Measurements from ENCODE around the gene CYTH1. TPM values are rescaled to one million over a fixed set of nuclear protein-coding genes. Genes with fewer than 3 reads are reported as not detected.

Gene CYTH1
- total RNA-seq, 6 donors from 2014 or later, result 113 to 295 (median 121) TPM

DNA sequence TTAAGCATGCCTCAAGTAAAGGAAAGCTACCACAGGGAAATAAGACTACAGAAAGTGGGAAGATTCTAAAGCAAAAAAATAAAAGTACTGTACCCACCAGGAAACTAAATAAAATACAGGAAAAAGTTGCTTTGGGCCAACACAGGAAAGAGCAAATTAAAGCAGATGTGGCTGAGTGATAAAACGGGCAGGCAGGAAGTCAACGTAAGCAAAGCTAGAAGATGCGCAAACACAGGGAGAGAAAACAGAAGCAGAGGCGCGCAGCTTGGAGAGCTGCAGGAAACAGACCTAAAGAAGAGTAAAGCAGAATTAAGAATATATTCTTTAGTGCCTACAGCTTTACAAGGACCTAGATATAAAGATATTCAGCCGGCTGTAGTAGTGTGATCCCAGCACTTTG is 36.9 kb upstream of the CYTH1 start:
- ATAC-seq (ENCODE audit: low FRiP score in 2 of 2) (no peak), DNase-seq (peak in 1 of 2 donors; percentile 32)
- H3K9me3 ChIP-seq, result no peaks in the 10 kb centered on the region
- H3K27ac ChIP-seq, result peak overlapping the region in 3 of 4 donors; percentile 61 to 72 (median 69)
- H3K4me3 ChIP-seq, result no peak overlapping the region
- no peaks in the 10 kb centered on the region for H3K27me3 ChIP-seq
- peaks cover 41 to 99% (median 87%) of the 10 kb centered on the region in 4 donors for H3K36me3 ChIP-seq
- H3K4me1 ChIP-seq, result peaks cover 5 to 20% (median 15%) of the 10 kb centered on the region in 4 donors
- TF ChIP-seq EP300 (IDR thresholded peaks at IDR 0.05) (peak in 2 of 4 donors; percentile 32 to 34), POLR2A (IDR thresholded peaks at IDR 0.05) (no peak), POLR2AphosphoS5 (IDR thresholded peaks at IDR 0.05) (peak; percentile 42 to 49)
- TF ChIP-seq, protein P1, sequence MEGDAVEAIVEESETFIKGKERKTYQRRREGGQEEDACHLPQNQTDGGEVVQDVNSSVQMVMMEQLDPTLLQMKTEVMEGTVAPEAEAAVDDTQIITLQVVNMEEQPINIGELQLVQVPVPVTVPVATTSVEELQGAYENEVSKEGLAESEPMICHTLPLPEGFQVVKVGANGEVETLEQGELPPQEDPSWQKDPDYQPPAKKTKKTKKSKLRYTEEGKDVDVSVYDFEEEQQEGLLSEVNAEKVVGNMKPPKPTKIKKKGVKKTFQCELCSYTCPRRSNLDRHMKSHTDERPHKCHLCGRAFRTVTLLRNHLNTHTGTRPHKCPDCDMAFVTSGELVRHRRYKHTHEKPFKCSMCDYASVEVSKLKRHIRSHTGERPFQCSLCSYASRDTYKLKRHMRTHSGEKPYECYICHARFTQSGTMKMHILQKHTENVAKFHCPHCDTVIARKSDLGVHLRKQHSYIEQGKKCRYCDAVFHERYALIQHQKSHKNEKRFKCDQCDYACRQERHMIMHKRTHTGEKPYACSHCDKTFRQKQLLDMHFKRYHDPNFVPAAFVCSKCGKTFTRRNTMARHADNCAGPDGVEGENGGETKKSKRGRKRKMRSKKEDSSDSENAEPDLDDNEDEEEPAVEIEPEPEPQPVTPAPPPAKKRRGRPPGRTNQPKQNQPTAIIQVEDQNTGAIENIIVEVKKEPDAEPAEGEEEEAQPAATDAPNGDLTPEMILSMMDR (IDR thresholded peaks at IDR 0.05), result no peak
- WGBS, 2 donors, result 31 to 37% methylated on average over 6 of the region's 6 CpGs

DNA sequence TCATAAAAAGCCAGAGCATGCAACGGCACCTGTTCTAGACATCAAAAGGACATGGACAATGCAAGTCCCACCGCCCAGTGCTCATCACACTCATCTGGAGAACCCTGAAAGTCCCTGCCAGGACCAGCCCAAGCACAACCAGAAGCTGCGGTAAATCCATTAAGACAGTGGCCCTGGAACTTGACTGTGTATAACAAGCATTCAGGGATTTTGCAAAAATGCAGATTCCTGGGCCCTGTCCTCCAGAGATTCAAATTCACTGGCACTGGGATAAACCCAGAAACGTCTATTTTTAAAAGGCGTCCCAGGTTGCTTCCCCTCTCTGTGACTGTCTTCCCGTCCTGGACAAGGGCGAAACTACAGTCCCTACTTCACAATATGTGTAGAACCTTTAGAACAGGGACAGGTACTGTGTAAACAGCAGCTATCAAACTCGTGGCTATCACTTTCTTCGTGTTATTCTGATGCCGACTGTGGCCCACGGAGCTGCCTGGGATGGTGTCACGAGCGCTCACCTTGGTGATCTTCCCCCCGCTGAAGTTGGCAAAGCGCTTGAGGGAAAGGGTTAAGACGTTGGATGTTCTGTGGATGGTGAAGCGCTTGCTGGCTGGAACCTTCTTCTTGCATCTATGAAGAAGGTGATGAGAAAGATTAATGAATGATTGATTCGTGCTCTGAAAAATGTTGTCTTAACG is 36.2 kb upstream of the CYTH1 start:
- DNase-seq, result no peak
- no peaks in the 10 kb centered on the region for H3K27me3 ChIP-seq
- H3K9me3 ChIP-seq, result no peaks in the 10 kb centered on the region
- ATAC-seq (ENCODE audit: low FRiP score in 2 of 2), result no peak
- peaks cover 5 to 20% (median 15%) of the 10 kb centered on the region in 4 donors for H3K4me1 ChIP-seq
- no peak overlapping the region for H3K4me3 ChIP-seq
- WGBS, 2 donors, result 79 to 85% methylated on average over 19 of the region's 19 CpGs
- peaks cover 41 to 99% (median 88%) of the 10 kb centered on the region in 4 donors for H3K36me3 ChIP-seq
- peak overlapping the region in 3 of 4 donors; percentile 15 to 49 (median 49) for H3K27ac ChIP-seq
- TF ChIP-seq EP300 (IDR thresholded peaks at IDR 0.05) (no peak), POLR2AphosphoS5 (IDR thresholded peaks at IDR 0.05) (no peak), POLR2A (IDR thresholded peaks at IDR 0.05) (no peak)
- TF ChIP-seq, protein P1 (IDR thresholded peaks at IDR 0.05), result no peak

DNA sequence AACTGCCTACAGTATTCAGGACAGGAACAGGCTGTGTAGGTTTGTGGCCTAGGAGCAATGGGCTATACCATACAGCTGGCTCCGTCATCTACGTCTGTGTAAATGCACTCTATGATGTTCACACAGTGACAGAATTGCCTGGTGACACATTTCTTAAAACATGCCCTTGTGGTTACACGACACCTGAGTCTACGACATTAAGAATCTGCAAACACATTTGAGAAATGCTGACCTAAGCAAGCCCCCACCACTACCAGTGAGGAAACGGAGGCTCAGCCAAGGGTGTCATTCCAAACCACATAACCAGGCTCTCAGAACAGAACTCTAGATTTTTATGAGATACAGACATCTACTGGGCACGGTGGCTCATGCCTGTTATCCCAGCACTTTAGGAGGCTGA is 35.0 kb upstream of the CYTH1 start:
- WGBS, 2 donors, result 64 to 73% methylated on average over 6 of the region's 6 CpGs
- Histone ChIP-seq H3K4me1 (peaks cover 5 to 20% (median 15%) of the 10 kb centered on the region in 4 donors), H3K4me3 (no peak overlapping the region), H3K27ac (no peak overlapping the region), H3K9me3 (no peaks in the 10 kb centered on the region), H3K36me3 (peaks cover 41 to 99% (median 87%) of the 10 kb centered on the region in 4 donors), H3K27me3 (no peaks in the 10 kb centered on the region)
- ATAC-seq (ENCODE audit: low FRiP score in 2 of 2), result no peak
- no peak for DNase-seq
- TF ChIP-seq POLR2AphosphoS5 (IDR thresholded peaks at IDR 0.05), result peak in 1 of 2 donors; percentile 13
- TF ChIP-seq, protein P1 (IDR thresholded peaks at IDR 0.05), result no peak

DNA sequence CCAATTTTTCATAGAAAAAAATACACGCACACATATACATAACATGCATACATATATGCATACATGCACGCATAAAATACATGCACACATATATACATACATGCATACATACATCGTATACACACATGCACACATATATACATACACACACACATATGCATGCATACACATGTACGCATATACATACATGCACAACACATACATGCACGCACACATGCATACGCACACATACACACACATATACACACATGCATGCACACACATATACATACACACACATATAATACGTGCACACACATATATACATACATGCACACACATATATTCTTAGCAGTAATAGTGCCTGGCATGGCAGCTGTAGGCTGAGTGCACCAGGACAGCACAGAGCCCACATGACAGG is 33.6 kb upstream of the CYTH1 start:
- ATAC-seq (ENCODE audit: low FRiP score in 2 of 2), result no peak
- H3K4me1 ChIP-seq, result peaks cover 5 to 20% (median 15%) of the 10 kb centered on the region in 4 donors
- peaks cover 51 to 100% (median 88%) of the 10 kb centered on the region in 4 donors for H3K36me3 ChIP-seq
- no peak for TF ChIP-seq POLR2AphosphoS5 (IDR thresholded peaks at IDR 0.05)
- TF ChIP-seq, protein P1 (IDR thresholded peaks at IDR 0.05), result no peak
- TF ChIP-seq POLR2A (IDR thresholded peaks at IDR 0.05), result no peak
- TF ChIP-seq EP300 (IDR thresholded peaks at IDR 0.05), result no peak
- H3K4me3 ChIP-seq, result no peak overlapping the region
- no peak for DNase-seq
- no peaks in the 10 kb centered on the region for H3K27me3 ChIP-seq
- no peaks in the 10 kb centered on the region for H3K9me3 ChIP-seq
- no peak overlapping the region for H3K27ac ChIP-seq
- 82% methylated on average over 7 of the region's 7 CpGs for WGBS, 2 donors

DNA sequence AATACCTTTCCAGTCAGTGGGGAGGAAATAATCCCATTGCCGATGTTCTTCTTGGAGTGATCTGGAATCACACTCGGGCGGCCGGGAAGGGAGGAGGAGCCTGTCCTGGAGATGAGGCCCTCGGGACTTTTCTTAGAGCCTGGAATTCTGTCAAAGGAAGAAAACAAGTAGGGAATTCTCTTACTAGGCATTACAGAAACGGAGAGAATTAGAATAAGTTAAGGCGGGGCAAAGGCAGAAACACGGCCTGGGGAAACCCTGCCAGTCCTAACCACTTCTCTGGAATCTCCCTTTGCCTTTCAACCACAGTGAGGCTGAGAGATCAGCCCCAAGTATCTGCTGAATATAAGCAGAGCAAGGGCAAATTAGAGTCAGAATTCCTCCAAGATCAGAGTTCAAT is 30.8 kb upstream of the CYTH1 start:
- no peak overlapping the region for H3K27ac ChIP-seq

More for the DNA sequence above, 30.8 kb upstream of the CYTH1 start:
- WGBS, 2 donors, result 75 to 84% methylated on average over 8 of the region's 8 CpGs
- DNase-seq (no peak), ATAC-seq (ENCODE audit: low FRiP score in 2 of 2) (peak in 1 of 2 donors; percentile 23)
- H3K4me3 ChIP-seq, result no peak overlapping the region
- H3K36me3 ChIP-seq, result peaks cover 33 to 100% (median 82%) of the 10 kb centered on the region in 4 donors
- no peaks in the 10 kb centered on the region for H3K4me1 ChIP-seq
- TF ChIP-seq POLR2A (IDR thresholded peaks at IDR 0.05), result no peak
- no peak for TF ChIP-seq POLR2AphosphoS5 (IDR thresholded peaks at IDR 0.05)
- TF ChIP-seq EP300 (IDR thresholded peaks at IDR 0.05), result no peak
- TF ChIP-seq, protein P1 (IDR thresholded peaks at IDR 0.05), result no peak
- H3K27me3 ChIP-seq, result no peaks in the 10 kb centered on the region
- H3K9me3 ChIP-seq, result no peaks in the 10 kb centered on the region

Measured in upper lobe of left lung (tissue), 6 donors.